GM23338 (cell line): ENCODE data around the gene ADCY6. TPM values are rescaled to one million over a fixed set of nuclear protein-coding genes. Genes with fewer than 3 reads are reported as not detected.

Experiments used
- ATAC-seq: fragments of 200-7000 bp; cut with Tn5 transposase; 3 replicates; pipeline ENCODE4 v1.9.1; 2020
- DNase-seq: peaks from one replicate; pipeline ENCODE4 v3.0.0-alpha.2; 2015; ENCODE audit warnings: low spot score
- H2AFZ ChIP-seq: fragments of 200-600 bp; sonication (generic); 2 replicates; pipeline ENCODE4 v1.8.0; 2016; ENCODE audit warnings: antibody characterized with exemption, mild to moderate bottlenecking, moderate library complexity
- H3F3A ChIP-seq: fragments of 200-600 bp; sonication (generic); replicated peaks from 2 replicates; pipeline ENCODE4 v1.8.0; 2017; ENCODE audit warnings: antibody characterized with exemption, mixed run types, low read depth
- H3K27ac ChIP-seq: fragments of 200-600 bp; sonication (generic); 2 replicates; pipeline ENCODE4 v1.6.1; 2016; ENCODE audit warnings: low read depth
- H3K27me3 ChIP-seq: fragments of 200-600 bp; sonication (generic); 2 replicates; pipeline ENCODE4 v1.8.0; 2016; ENCODE audit warnings: mild to moderate bottlenecking, mixed run types, moderate library complexity; ENCODE audit not compliant: insufficient read depth
- H3K36me3 ChIP-seq: fragments of 200-600 bp; sonication (generic); 2 replicates; pipeline ENCODE4 v1.8.0; 2016; ENCODE audit warnings: mild to moderate bottlenecking; ENCODE audit not compliant: insufficient read depth
- H3K4me1 ChIP-seq: fragments of 200-600 bp; sonication (generic); 2 replicates; pipeline ENCODE4 v1.8.0; 2016; ENCODE audit warnings: mild to moderate bottlenecking, moderate library complexity; ENCODE audit not compliant: insufficient read depth
- H3K4me2 ChIP-seq: fragments of 200-600 bp; sonication (generic); 2 replicates; pipeline ENCODE4 v1.7.1; 2017; ENCODE audit warnings: mixed run types
- H3K4me3 ChIP-seq: fragments of 200-600 bp; sonication (generic); 2 replicates; pipeline ENCODE4 v1.6.1; 2016; ENCODE audit warnings: mixed run types
- H3K79me2 ChIP-seq: fragments of 200-600 bp; sonication (generic); replicated peaks from 2 replicates; pipeline ENCODE4 v1.8.0; 2017; ENCODE audit warnings: mild to moderate bottlenecking; ENCODE audit not compliant: insufficient read depth
- H3K9me2 ChIP-seq: fragments of 200-600 bp; sonication (generic); 2 replicates; pipeline ENCODE4 v1.8.0; 2017; ENCODE audit not compliant: insufficient read depth
- H4K20me1 ChIP-seq: fragments of 200-600 bp; sonication (generic); replicated peaks from 2 replicates; pipeline ENCODE4 v1.8.0; 2017; ENCODE audit warnings: mild to moderate bottlenecking; ENCODE audit not compliant: insufficient read depth
- H3K27ac Mint-ChIP-seq: 2 replicates; pipeline ENCODE4 v1.8.0; 2020; ENCODE audit warnings: inconsistent platforms, mild to moderate bottlenecking, moderate library complexity, mixed read lengths
- H3K27me3 Mint-ChIP-seq: 3 replicates; pipeline ENCODE4 v1.8.0; 2022; ENCODE audit warnings: low read depth, mild to moderate bottlenecking, moderate library complexity, mixed read lengths, inconsistent platforms; ENCODE audit not compliant: insufficient read depth, poor library complexity
- H3K36me3 Mint-ChIP-seq: 3 replicates; pipeline ENCODE4 v1.8.0; 2021; ENCODE audit warnings: low read depth, mild to moderate bottlenecking, inconsistent platforms, moderate library complexity, mixed read lengths
- H3K4me1 Mint-ChIP-seq: 3 replicates; pipeline ENCODE4 v1.8.0; 2020; ENCODE audit warnings: mild to moderate bottlenecking, inconsistent platforms, mixed read lengths
- H3K4me3 Mint-ChIP-seq: 3 replicates; pipeline ENCODE4 v1.8.0; 2021; ENCODE audit warnings: moderate library complexity, mild to moderate bottlenecking, inconsistent platforms, mixed read lengths
- H3K9me3 Mint-ChIP-seq: 3 replicates; pipeline ENCODE4 v1.8.0; 2020; ENCODE audit warnings: moderate library complexity, mild to moderate bottlenecking, inconsistent platforms, mixed read lengths
- CREB1 ChIP-seq: fragments of 250-450 bp; sonication (Bioruptor Pico); IDR thresholded peaks from 2 replicates; pipeline ENCODE4 v1.5.0; 2020; ENCODE audit warnings: low read depth, mild to moderate bottlenecking, moderate library complexity
- CTCF ChIP-seq, 2 experiments: fragments of 200-600 bp in 1 of 2; sonication (generic) in 1 of 2; conservative IDR thresholded peaks; 2 replicates each; pipeline versions ENCODE4 v1.5.1 to v1.6.1; 2016 to 2017; ENCODE audit warnings: antibody characterized with exemption in 2 of 2, low read depth in 2 of 2, mild to moderate bottlenecking in 2 of 2, moderate library complexity in 1 of 2
- ETS1 ChIP-seq: IDR thresholded peaks from 2 replicates; pipeline ENCODE4 v1.6.1; 2016; ENCODE audit warnings: antibody characterized with exemption
- EZH2phosphoT487 ChIP-seq: fragments of 200-600 bp; sonication (generic); IDR thresholded peaks from one replicate; pipeline ENCODE4 v1.8.1; 2018; ENCODE audit warnings: antibody characterized with exemption; ENCODE audit not compliant: unreplicated experiment
- JUNB ChIP-seq: IDR thresholded peaks from one replicate; pipeline ENCODE4 v1.6.1; 2016; ENCODE audit warnings: antibody characterized with exemption; ENCODE audit not compliant: unreplicated experiment
- NANOG ChIP-seq: IDR thresholded peaks from 2 replicates; pipeline ENCODE4 v1.6.1; 2016; ENCODE audit warnings: antibody characterized with exemption, borderline replicate concordance
- POLR2AphosphoS5 ChIP-seq: IDR thresholded peaks from 2 replicates; pipeline ENCODE4 v1.6.1; 2016; ENCODE audit warnings: antibody characterized with exemption, low read depth
- REST ChIP-seq: IDR thresholded peaks from one replicate; pipeline ENCODE4 v1.6.1; 2018; ENCODE audit warnings: antibody characterized with exemption; ENCODE audit not compliant: unreplicated experiment
- STAT1 ChIP-seq: IDR thresholded peaks from one replicate; pipeline ENCODE4 v1.6.1; 2016; ENCODE audit warnings: antibody characterized with exemption; ENCODE audit not compliant: unreplicated experiment
- ZNF114 ChIP-seq: fragments of 250-450 bp; sonication (Bioruptor Pico); IDR thresholded peaks from 2 replicates; pipeline ENCODE4 v1.5.0; 2020; ENCODE audit warnings: mild to moderate bottlenecking, moderate library complexity
- ZNF331 ChIP-seq: fragments of 250-450 bp; sonication (Bioruptor Pico); IDR thresholded peaks from 2 replicates; pipeline ENCODE4 v1.5.0; 2020; ENCODE audit warnings: low read depth, mild to moderate bottlenecking, moderate library complexity
- polyA plus RNA-seq: library from polyadenylated mRNA; unstranded; fragments of >200 nt; fragmentation: Nextera tagmentation; extraction: Ambion mirVana; gene quantifications from 2 replicates; pipeline ENCODE4 v1.2.1, GENCODE V29; 2016
- total RNA-seq: library from RNA; depleted of rRNA; stranded (reverse); fragments of >200 nt; shearing (Covaris generic); gene quantifications from 2 replicates; pipeline ENCODE4 v1.2.3, GENCODE V29; 2014
- TF ChIP-seq, protein P1 (sequence below): fragments of 250-450 bp; sonication (Bioruptor Pico); IDR thresholded peaks from 2 replicates; pipeline ENCODE4 v1.5.0; 2020; ENCODE audit warnings: mild to moderate bottlenecking, moderate library complexity

Gene ADCY6
- total and polyA plus RNA-seq, 2 experiments from 2014 or later, result 1.0 to 16.5 TPM

DNA sequence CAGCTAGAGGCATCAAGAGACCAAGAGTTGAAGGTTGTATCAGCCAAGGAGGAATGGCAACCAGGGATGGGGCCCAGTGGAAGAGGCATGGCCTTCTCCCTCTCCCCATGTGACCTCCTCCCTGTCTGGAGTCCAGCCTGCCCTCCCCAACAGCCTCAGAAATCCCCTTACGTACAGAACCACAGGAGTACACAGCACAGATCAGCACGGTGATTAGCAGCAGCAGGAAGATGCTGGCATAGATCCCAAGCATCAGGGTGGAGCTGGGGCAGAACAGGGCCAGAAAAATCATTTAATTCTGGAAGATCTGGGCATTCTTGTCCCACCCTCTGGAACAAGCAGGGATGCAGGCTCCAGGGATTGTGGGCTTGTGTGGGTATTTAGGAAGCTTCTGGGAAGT is 14.4 kb downstream of the ADCY6 start:
- Histone ChIP-seq H3K4me3 (no peak overlapping the region), H4K20me1 (no peaks in the 10 kb centered on the region), H3K27me3 (no peaks in the 10 kb centered on the region), H3K4me2 (no peak overlapping the region), H3K9me2 (no peaks in the 10 kb centered on the region), H3K27ac (no peak overlapping the region), H3K4me1 (peaks cover 9% of the 10 kb centered on the region), H3F3A (no peaks in the 10 kb centered on the region), H3K79me2 (no peaks in the 10 kb centered on the region), H3K36me3 (no peaks in the 10 kb centered on the region), H2AFZ (no peak overlapping the region)
- no peak for TF ChIP-seq JUNB
- no peak for TF ChIP-seq CTCF (conservative IDR thresholded peaks at IDR 0.05; ENCODE audit: low read depth in 2 of 2)
- no peak for TF ChIP-seq STAT1
- TF ChIP-seq POLR2AphosphoS5, result no peak
- no peak for TF ChIP-seq ETS1
- TF ChIP-seq ZNF331 (CRISPR knock-in tag), result no peak
- TF ChIP-seq NANOG, result no peak
- TF ChIP-seq ZNF114, result no peak
- TF ChIP-seq REST, result no peak
- TF ChIP-seq, protein P1, sequence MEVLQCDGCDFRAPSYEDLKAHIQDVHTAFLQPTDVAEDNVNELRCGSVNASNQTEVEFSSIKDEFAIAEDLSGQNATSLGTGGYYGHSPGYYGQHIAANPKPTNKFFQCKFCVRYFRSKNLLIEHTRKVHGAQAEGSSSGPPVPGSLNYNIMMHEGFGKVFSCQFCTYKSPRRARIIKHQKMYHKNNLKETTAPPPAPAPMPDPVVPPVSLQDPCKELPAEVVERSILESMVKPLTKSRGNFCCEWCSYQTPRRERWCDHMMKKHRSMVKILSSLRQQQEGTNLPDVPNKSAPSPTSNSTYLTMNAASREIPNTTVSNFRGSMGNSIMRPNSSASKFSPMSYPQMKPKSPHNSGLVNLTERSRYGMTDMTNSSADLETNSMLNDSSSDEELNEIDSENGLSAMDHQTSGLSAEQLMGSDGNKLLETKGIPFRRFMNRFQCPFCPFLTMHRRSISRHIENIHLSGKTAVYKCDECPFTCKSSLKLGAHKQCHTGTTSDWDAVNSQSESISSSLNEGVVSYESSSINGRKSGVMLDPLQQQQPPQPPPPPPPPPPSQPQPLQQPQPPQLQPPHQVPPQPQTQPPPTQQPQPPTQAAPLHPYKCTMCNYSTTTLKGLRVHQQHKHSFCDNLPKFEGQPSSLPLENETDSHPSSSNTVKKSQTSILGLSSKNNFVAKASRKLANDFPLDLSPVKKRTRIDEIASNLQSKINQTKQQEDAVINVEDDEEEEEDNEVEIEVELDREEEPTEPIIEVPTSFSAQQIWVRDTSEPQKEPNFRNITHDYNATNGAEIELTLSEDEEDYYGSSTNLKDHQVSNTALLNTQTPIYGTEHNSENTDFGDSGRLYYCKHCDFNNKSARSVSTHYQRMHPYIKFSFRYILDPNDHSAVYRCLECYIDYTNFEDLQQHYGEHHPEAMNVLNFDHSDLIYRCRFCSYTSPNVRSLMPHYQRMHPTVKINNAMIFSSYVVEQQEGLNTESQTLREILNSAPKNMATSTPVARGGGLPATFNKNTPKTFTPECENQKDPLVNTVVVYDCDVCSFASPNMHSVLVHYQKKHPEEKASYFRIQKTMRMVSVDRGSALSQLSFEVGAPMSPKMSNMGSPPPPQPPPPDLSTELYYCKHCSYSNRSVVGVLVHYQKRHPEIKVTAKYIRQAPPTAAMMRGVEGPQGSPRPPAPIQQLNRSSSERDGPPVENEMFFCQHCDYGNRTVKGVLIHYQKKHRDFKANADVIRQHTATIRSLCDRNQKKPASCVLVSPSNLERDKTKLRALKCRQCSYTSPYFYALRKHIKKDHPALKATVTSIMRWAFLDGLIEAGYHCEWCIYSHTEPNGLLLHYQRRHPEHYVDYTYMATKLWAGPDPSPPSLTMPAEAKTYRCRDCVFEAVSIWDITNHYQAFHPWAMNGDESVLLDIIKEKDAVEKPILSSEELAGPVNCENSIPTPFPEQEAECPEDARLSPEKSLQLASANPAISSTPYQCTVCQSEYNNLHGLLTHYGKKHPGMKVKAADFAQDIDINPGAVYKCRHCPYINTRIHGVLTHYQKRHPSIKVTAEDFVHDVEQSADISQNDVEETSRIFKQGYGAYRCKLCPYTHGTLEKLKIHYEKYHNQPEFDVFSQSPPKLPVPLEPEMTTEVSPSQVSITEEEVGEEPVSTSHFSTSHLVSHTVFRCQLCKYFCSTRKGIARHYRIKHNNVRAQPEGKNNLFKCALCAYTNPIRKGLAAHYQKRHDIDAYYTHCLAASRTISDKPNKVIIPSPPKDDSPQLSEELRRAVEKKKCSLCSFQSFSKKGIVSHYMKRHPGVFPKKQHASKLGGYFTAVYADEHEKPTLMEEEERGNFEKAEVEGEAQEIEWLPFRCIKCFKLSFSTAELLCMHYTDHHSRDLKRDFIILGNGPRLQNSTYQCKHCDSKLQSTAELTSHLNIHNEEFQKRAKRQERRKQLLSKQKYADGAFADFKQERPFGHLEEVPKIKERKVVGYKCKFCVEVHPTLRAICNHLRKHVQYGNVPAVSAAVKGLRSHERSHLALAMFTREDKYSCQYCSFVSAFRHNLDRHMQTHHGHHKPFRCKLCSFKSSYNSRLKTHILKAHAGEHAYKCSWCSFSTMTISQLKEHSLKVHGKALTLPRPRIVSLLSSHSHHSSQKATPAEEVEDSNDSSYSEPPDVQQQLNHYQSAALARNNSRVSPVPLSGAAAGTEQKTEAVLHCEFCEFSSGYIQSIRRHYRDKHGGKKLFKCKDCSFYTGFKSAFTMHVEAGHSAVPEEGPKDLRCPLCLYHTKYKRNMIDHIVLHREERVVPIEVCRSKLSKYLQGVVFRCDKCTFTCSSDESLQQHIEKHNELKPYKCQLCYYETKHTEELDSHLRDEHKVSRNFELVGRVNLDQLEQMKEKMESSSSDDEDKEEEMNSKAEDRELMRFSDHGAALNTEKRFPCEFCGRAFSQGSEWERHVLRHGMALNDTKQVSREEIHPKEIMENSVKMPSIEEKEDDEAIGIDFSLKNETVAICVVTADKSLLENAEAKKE (CRISPR knock-in tag), result no peak
- TF ChIP-seq EZH2phosphoT487, result no peak
- TF ChIP-seq CREB1 (CRISPR knock-in tag), result no peak
- peaks cover 22% of the 10 kb centered on the region for H3K4me1 Mint-ChIP-seq
- no peak overlapping the region; the same call in 2 of the 3 replicates for H3K4me3 Mint-ChIP-seq
- peaks cover 32% of the 10 kb centered on the region for H3K36me3 Mint-ChIP-seq
- no peaks in the 10 kb centered on the region for H3K9me3 Mint-ChIP-seq
- no peak for DNase-seq
- ATAC-seq, result no peak
- peaks cover 6% of the 10 kb centered on the region for H3K27me3 Mint-ChIP-seq
- no peak overlapping the region for H3K27ac Mint-ChIP-seq
